SH-SY5Y (cell line): Measurements from ENCODE around the gene FNBP1.

Source experiments
- GATA2 ChIP-seq: IDR thresholded peaks from 2 replicates; pipeline ENCODE4 v1.6.1; 2011; ENCODE audit warnings: mild to moderate bottlenecking, low read depth, low read length
- GATA3 ChIP-seq: IDR thresholded peaks from 2 replicates; pipeline ENCODE4 v1.6.1; 2011; ENCODE audit warnings: low read depth, mild to moderate bottlenecking, low read length, moderate library complexity

DNA sequence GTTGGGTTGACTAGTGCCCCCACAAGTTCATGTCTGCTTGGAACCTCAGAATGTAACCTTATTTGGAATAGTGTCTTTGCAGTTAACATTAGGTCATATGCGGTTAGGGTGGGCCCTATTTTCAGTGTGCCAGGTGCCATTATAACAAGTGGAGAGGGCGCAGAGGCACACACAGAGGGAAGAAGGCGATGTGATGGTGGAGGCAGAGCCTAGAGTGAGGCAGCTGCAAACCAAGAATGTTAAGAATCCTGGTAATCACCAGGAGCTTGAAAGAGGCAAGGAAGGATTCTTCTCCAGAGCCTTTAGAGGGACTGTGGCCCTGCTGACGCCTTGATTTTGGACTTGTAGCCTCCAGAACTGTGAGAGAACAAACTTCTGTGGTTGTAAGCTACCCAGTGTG is 21.6 kb upstream of the FNBP1 start:
- no peak for TF ChIP-seq GATA2
- TF ChIP-seq GATA3: no peak
